ENCODE results near the gene C1QTNF9. TPM values are rescaled to one million over a fixed set of nuclear protein-coding genes. Genes with fewer than 3 reads are reported as not detected.

C1QTNF9 gene
- total and polyA plus RNA-seq, 2 donors (not counting 3 experiments of a cell fraction or from before 2014, with no cell fraction given) = not detected

GRCh38 chr13:24356837-24357236 lies 47.5 kb downstream of the C1QTNF9 start:
- Histone ChIP-seq H3K79me2 (ENCODE audit: control insufficient read depth, insufficient read depth, low read length) (no peaks in the 10 kb centered on the region), H2AFZ (ENCODE audit: low read depth, low read length) (no peak overlapping the region), H3K9me3 (replicated peaks; ENCODE audit: control insufficient read depth, insufficient read depth, low read length) (no peaks in the 10 kb centered on the region), H4K20me1 (replicated peaks; ENCODE audit: control insufficient read depth, extremely low read depth, insufficient read depth, low read length) (no peaks in the 10 kb centered on the region), H3K4me1 (ENCODE audit: control insufficient read depth, extremely low read depth, insufficient read depth, low read length) (no peaks in the 10 kb centered on the region), H3K27ac (ENCODE audit: insufficient read depth, low read depth, low read length) (no peak overlapping the region), H3K9ac (replicated peaks; ENCODE audit: extremely low read depth, insufficient read depth, low read length) (no peak overlapping the region), H3K4me2 (ENCODE audit: insufficient read depth, low read length) (no peak overlapping the region), H3K4me3 (replicated peaks in 1 of 3; ENCODE audit: insufficient read depth in 1 of 3, low read depth in 1 of 3, low read length in 3 of 3) (no peak overlapping the region), H3K27me3 (ENCODE audit: control insufficient read depth in 2 of 2, insufficient read depth in 2 of 2, low read length in 2 of 2) (no peaks in the 10 kb centered on the region), H3K36me3 (ENCODE audit: control insufficient read depth in 2 of 2, extremely low read depth in 1 of 2, insufficient read depth in 2 of 2, low read length in 2 of 2) (no peaks in the 10 kb centered on the region), H3K9me1 (replicated peaks; ENCODE audit: control insufficient read depth, extremely low read depth, insufficient read depth, low read length) (no peaks in the 10 kb centered on the region)
- dilution Hi-C loops (cut with MboI; ENCODE audit: extremely low pct_ligation_motif_present, low sequenced_read_pairs) = no loop called here
- TF ChIP-seq POLR2A (IDR thresholded peaks at IDR 0.05; ENCODE audit: low read depth, low read length) (no peak), CTCF (IDR thresholded peaks at IDR 0.05; ENCODE audit: extremely low read depth in 1 of 2, insufficient read depth in 1 of 2, low read depth in 1 of 2, low read length in 2 of 2) (no peak), GATA2 (IDR thresholded peaks at IDR 0.05; ENCODE audit: insufficient read depth, insufficient read length, low read depth, low read length) (no peak), FOS (IDR thresholded peaks at IDR 0.05; ENCODE audit: borderline replicate concordance, insufficient read depth, low read length) (no peak), EZH2 (IDR thresholded peaks at IDR 0.05; ENCODE audit: borderline replicate concordance, low read depth, low read length, severe bottlenecking) (no peak), POLR2AphosphoS5 (IDR thresholded peaks at IDR 0.05; ENCODE audit: insufficient read depth, low read depth, low read length) (no peak), JUN (IDR thresholded peaks at IDR 0.05; ENCODE audit: borderline replicate concordance, insufficient read depth, insufficient read length, low read depth) (no peak), MAX (IDR thresholded peaks at IDR 0.05; ENCODE audit: insufficient read depth, insufficient read length) (no peak), MYC (IDR thresholded peaks at IDR 0.05; ENCODE audit: low read depth, low read length) (no peak)
- FAIRE-seq (no peak), DNase-seq (ENCODE audit: low read depth, low spot score) (no peak)
- intact Hi-C loops (cut with micrococcal nuclease) = no loop called here
- BruUV-seq (replicated peaks) = no TSS peak
- ChIA-PET POLR2A (no interaction called here), CTCF (no interaction called here)
